HS-5 (cell line): ENCODE results near the gene TIAM1.
A peak's percentile ranks its signal among the peaks of the same experiment; 100 is the strongest.

ENCODE experiments used
- DNase-seq: peaks from one replicate; pipeline ENCODE4 v3.0.0-alpha.2; 2012; ENCODE audit warnings: low read depth

The TIAM1 gene

DNA sequence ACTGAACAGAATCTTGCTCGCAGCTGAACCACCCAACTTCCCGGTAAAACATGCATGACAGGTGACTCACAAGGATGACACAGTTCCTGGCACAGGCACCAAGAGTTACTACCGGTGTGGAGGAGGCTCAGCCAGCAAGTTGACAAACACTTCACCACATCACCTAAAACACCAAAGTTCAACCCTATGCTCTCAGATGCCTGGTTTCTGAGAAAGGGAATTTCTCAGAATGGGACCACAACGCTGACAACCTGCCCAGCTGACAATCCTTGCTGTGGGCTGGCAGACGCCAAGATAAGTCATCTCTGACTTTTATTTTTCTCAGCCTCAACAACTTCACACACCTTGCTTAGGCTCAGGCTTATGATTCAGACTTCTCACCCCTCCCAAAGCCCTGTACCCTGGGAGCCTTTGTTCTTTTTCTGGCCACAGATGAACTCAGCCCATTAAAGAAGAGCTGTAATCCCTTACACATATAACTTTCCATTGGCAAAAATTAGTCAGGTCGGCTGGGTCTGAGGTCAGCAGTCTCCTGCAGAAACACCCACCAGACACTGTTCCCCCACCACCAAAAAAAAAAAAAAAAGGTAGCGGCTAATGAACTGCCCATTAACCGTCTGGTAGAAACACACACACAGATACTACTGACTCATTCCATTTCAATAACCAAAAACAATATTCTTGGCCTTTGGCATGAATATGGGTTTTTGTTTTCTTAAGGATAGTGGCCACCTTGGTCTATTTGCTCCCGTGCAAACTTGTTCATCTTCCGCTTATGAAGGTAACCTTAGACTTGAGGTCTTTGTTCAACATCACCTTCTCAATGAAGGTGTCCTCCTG lies 10.8 kb upstream of the TIAM1 start:
- peak; percentile 95 for DNase-seq

DNA sequence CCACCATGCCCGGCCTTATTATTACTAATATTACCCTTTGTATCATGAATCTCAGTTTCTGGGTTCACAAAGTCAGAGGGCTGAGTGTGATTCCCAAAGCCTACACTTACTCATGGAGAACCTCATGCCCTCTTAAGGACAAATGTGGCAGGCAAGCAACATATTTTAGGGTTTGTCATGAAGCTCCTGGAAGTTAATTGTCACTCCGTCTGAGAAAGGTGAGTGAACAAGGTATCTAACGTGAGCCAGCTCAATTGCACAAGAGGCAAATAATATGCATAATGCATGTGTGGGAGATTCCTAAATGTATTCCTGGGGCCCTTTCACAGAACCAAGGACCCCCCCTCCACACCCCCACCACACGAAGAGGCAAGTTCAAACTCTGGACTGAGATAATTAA lies 10.1 kb upstream of the TIAM1 start:
- peak; percentile 19 for DNase-seq

DNA sequence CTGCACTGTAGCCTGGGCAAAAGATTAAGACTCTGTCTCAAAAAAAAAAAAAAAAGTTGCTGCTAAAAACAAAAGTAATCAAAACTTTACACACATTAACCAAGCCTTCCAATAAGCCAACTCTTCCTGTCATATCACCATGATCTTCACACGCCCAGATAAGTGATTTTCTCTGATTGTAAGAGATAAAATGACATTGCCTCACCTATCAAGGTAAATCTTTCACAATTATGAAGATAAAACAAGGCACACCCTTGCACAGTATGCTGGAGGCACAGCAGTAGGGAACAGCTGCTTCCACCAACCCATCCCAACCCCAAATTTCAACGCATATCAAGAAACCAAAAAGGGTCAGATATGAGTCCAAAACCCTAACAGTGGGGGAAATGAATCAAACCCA lies 8.8 kb upstream of the TIAM1 start:
- no peak for DNase-seq

DNA sequence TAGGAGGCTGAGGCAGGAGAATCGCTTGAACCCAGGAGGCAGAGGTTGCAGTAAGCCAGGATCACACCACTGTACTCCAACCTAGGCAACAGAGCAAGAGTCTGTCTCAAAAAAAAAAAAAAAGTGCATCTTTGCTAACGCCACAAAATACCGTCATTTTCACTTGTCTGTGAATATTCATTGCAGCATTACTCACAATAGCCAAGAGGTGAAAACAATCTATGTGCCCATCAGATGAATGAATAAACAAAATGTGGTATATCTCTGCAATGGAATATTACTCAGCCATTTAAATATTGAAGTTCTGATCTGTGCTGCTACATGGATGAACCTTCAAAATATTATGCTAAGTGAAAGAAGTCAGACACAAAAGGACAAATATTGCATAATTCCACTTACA lies 7.9 kb upstream of the TIAM1 start:
- DNase-seq, result no peak

DNA sequence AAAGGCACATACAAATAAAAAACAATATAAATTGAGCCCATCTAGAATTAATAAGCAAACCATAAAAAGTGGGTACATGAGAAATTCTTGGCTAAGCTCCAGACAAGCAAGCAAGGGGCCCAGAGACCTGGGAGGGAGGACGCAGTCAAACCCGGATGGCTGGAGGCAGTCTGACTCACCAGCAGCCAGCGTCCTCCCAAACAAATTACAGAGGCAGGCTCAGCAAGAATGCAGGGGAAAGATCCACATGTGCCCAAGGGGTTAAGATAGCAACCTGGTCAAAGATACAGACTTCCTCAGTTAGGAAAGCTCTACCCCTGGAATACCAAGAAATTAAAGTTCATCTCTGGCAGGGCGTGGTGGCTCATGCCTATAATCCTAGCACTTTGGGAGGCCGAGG lies 7.4 kb upstream of the TIAM1 start:
- no peak for DNase-seq

DNA sequence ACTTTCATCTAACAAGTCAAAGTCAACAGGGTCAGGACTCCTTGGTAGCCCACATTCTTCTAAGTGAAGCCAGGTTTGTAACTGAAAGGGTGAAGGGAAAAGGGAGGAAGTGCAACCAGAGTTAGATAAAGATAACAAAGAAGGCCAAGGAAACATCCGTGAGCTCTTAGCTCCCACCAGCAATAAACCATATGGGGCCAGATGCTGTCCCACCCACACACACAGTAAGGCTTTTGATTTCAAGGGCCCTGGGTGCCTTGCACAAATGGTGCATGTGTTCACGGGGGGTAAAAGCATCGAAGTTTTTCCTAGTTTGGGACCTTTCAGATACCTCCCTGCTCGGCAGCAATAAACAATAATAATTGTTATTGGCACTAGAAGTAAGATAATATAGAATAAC lies 5.1 kb upstream of the TIAM1 start:
- no peak for DNase-seq

DNA sequence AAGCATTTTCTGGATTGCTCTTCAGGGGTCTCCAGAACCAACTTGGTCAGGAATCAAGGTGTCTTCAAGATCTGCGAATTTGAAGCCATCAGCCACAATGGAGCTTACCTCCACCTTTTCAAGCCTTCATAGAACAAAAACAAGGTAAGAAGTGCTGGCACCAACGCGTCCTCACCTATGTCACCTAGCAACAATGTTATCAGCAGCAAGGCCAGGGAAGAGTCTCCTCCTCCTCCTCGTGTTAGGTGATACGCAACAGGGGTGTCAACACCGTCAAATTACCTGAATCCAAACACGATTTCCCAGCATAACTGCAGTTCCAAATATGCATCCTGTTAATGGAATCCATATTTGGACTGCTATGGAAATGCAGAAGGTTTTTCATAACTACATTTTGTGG lies 4.1 kb upstream of the TIAM1 start:
- DNase-seq, result no peak

DNA sequence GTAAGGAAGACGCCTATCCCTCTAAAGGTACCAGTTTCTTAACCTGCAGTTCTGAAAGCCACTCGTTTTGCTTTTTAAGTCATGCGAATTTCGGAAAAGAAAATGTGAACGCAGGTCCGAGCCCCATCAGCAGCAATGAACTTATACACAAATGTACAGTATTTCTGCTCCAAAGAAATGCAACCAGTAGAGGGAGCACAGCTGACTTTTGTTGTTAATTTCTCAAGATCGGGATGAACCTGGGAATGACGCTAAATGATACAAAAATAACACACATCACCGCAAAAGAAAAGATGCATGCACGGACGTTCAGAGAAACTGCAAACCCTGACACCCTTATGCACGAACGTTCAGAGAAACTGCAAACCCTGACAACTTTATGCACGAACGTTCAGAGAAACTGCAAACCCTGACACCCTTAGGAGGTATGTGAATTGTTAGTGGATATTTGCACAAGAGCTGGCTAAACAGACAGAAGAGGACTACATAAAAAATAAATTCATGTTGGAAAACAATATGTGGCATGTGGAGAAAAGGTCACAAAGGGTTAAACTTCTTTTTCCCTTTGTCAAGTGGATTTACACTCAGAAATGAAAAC lies 3.5 kb upstream of the TIAM1 start:
- no peak for DNase-seq

DNA sequence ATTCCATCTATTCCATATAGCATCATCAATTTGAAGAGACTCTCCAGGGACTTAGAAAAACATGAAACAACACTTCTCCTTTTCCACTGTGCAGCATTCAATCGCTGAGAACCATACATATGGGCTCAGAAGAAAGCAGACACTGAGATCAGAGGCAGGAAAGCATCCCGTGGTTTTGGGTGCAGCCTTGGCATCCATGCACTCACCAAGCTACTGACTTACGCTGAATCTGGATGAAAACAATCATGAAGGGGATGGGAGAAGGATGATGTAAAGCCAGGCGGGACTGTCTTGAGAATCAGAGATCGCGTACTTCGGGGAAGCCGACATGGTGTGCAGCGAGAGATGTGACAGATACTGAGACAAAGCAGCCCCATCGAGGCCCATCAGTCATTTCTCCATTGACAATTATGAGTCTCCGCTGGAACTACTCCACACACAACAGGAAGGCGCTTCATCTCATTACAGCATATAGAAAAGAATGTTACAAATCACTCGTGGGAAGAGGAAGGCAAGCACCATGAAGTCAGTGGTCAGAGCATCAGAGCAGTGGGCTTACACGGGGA lies 2.3 kb upstream of the TIAM1 start:
- no peak for DNase-seq

DNA sequence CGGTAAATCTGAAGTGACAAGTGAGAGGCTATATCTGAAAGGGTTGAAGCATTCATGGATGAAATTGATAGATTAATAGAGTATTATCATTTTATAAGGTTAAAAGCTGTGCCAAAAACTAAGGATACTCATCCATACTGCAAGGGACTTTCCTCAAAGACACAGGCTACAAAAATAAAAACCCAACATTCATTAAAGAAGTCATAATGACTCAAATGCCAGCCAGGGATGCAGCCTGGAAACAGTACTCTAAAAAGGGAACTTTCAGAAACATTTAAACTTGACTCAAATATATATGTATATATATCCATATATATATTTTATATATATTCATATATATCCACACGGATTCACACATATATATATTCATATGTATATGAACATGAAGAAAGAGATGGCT lies 1.1 kb upstream of the TIAM1 start:
- DNase-seq, result no peak

DNA sequence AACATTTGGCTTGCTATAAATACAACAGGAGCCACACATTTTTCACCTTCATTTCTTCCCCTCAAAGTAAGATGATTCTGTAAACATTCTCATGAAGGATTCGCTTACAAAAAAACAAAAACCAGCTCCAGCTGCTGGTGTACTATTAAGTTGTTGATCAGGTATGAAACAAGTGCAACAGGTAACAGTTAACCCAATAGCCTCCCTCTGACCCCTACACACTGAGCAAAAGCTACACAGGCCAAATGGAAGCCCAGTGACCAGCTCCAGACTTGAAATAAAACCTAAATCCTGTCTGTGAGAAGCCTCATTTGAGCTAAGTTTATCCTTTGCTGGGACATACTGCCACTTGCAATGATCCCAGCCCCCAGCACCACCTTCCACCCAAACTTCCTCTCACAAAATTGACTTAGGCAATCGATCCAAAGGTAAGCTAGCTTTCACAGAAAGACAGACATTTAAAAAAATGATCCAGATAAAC lies 991 bp downstream of the TIAM1 start:
- DNase-seq, result no peak

DNA sequence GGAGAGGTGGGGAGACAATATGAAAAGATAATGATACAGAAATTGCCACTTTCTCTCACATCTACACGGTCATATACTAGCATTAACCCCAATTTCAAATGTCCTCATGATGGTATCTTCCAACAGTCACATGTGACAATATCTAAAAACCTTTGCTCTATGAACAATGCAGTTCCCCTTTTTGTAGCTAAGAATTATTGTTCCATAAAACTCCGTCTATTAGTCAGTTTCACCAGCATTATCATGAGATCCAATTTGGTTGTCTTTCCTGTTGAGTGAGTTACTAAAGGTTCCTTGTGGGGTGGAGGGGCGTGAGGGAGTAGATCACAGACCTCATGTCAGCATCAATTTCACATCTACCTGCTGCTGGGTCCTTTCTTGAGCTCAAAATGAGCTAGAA lies 1.7 kb downstream of the TIAM1 start:
- DNase-seq, result no peak

DNA sequence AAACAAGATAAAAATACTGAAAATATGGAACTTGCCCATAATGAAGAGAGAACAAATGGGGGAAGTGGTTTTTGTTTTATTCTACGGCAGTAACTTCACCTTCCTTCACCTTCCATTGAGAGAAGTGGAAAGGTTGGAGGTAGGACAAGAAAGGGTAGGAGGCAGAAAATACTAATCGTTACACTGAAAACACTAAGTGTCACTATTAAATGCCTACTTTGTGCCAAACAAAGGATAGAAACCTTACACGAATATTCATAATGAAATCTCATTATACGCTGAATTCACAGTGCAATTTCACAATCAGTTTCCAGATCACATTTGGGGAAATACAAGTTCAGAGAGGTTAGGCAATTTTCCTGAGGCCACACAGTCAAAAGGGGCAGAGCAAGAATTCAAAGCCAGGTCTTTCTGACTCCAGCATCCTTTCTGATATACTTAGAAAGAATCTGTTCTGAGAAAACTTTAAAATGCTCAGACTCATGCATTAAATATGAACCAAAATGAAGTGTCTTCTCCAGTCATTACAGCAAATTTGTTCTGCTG lies 3.0 kb downstream of the TIAM1 start:
- DNase-seq, result no peak

DNA sequence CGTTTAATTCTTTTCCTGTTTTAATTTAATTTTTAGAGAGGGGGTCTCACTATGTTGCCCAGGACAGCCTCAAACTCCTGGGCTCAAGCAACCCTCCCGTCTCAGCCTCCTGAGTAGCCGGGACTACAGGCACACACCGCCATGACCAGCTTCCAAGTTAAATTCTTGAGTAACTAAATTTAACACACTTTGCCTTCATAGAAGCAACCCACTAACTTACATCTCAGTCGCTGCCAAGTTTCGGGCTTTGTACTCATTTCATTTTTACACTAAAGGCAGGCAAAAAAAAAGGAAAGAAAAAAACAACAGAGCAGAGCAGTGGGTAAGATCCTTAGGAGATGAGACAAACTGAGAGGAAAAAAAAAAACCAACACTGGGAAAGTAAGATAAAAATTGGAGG lies 3.5 kb downstream of the TIAM1 start:
- DNase-seq, result no peak

DNA sequence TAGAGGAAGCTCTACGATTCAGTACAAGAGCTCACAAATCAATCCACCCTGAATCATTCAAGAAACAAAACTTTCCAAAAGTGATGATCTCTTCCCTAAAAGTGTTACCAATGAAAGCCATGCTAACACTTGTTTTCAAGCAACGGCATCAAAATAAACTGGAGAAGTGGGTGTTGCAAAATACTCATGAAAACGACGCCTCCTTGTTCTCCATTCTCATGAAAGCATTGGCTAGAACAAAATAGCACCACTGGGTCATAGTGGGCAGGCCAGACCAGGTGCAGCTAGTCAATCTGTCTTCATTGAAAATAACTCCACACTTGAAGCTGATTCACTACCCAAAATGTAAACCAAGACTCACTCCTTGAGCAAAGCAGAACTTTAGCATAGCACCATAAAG lies 4.3 kb downstream of the TIAM1 start:
- no peak for DNase-seq

DNA sequence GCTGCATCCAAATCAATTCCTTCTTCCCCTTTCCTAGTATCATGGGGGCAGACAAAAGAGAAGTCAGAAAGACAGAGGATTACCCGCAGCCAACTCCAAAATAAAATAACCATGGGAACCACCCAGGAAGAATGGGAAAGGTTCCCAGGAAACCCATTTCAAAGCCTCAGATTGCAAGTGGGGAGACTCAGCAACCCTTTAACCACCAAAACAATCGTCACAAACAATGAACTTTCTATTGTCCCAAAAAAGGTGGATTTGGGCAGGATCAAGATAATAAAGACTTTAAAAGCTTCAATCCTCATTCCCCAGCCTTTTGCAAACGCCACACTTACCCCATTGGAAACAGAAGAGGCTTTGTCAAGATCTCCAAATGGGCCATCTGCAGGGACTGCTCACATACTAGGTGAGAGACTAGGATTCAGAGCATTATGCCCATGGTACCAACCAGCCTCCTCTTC lies 5.1 kb downstream of the TIAM1 start:
- no peak for DNase-seq

DNA sequence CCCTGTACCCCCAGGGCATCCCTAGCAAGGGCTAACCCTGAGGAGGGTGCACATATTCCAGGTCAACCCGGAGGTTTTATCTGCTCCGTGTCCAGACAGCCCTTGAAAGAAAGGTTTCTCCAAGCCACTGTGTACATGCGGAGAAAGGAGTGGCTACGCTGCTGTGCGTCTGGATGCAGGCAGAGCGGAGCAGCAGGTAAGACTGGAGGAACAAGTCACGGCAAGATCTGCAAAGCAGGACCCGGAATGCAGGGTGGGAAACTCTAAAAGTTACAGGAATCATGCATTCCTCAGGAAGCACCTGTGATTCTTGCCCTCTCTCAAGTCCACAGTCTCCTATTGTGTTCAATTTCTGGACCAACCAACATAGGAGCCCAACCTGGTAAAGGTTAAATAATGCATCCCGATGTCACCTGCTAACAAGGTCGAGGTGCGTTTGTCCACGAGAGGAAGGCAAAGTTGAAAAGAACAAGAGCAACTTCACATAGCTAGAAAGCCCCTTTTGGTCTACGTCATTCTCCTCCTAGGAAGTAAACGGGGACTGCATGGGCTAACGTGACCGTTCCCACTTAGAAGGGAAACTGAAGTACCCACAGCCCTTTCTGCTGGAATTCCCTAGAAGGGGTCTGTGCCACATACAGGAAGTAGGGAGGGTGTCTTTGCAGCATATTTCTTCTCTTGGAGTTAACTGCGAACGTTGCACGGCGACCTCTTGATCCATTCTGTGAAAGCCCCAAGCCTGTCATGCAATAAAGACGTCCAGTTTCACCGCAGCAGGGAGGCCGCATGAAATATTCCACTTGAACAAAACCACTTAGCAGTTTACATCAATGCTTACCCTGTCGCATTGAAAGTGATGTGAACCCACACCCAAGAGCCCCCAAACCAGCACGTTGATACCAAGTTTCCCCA lies 5.8 kb downstream of the TIAM1 start:
- no peak for DNase-seq

DNA sequence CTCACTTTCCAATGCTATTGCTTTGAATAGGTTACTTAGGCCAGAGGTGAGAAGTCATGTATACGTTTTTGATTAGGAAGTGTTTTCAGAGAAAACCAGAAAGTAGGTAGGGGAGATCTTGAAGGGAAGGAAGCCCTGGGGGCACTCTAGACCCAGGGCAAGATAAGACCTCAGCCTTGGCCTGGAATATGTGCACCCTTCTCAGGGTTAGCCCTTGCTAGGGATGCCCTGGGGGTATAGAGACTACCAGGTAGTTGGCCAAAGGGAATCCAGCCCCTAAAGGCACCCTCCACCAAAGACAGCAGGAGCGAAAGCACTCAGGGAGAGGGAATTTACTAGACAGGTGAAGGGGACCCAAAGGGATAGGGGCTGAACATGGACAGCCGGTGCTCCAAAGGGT lies 7.0 kb downstream of the TIAM1 start:
- no peak for DNase-seq

DNA sequence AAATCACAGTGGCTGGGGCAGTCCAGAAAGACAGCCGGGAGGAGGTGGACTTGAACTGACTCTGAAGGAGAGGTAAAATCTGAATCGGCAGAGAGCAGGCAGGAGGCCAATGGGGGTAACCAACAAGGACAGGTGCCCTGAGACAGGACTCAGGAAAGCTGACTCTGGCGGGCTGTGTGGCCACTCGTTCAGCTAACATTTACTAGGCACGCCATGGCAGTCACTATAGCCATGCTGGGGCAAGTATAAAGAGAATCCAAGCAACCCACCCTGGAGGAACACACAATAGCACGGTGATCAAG lies 7.4 kb downstream of the TIAM1 start:
- no peak for DNase-seq

DNA sequence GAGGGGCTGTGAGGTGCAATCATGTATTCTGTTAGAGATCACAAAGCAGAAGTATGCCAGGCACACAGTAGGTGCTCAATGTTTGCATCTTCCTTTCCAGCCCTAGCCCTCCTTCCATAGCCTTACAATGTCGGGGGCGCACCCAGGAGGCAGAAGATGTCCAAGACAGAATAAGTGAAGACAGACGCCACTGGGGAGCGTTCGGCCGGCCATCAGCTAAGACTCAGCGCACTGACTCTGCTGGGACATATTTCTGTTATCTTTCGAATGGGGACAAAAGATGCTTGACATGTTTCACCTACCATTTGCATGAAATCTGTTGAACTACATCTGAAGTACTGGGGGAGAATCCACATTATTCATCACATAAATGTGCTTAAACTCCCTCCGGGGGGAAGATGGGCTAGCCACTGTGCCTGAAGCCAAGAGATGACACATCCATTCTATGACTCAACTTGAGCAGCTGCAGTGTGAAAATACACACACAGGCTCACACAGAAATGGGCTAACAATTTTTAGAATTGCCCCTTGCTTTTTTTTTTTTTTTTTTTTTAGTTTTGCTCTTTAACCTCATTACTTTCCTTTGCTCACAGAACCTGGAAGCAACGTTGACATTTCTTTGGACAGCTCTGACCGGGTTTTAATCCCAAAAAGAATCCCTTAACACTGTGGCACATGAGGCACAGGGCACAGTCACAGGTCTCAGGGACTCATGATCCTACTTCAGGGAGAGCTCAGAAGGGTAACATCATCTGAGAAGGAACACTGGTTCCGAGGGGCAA lies 7.9 kb downstream of the TIAM1 start:
- peak; percentile 89 for DNase-seq

DNA sequence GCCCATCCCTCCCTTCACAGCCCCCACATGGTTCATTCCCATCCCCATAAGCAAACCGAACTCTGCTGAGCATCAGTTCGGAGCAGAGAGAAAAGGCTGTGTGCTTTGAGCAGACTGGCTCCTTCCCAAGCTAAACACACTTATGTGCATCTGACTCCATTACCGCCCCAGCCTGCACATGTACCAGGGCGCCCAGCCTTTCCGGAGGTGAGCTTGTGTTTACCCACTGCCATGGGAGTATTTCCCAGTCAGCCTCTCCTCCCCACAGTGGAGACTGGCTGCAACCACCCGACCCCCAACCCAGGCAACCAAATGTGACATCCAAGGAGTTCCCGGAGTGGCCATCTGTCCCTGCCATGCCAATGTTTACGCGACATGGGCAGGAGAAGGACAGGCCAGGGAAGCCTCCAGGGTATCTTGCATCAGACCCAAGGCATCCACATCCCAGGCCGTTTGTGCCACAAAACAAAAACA lies 9.4 kb downstream of the TIAM1 start:
- no peak for DNase-seq
